ENCODE measurements around the gene PHACTR2. TPM values are rescaled to one million over a fixed set of nuclear protein-coding genes. Genes with fewer than 3 reads are reported as not detected.
"Not testable (repeated sequence)": the region's sequence is repeated elsewhere in the genome, so short reads cannot be mapped to it uniquely, and the experiment has no call there.

PHACTR2 gene
- total RNA-seq, 8 experiments from 2014 or later, result 1.5 to 38.0 (median 10.3) TPM

GRCh38 chr6:143708889-143709288 lies 31.1 kb downstream of the PHACTR2 start:
- ATAC-seq (replicated peaks in 6 of 8), result no peak
- Histone ChIP-seq H3K27ac (no peak overlapping the region), H3K4me3 (no peak overlapping the region), H3K4me1 (replicated peaks in 1 of 2) (no peaks in the 10 kb centered on the region)
- WGBS, 10 experiments, result 86 to 100% (median 100%) methylated on average over 1 of the region's 1 CpG; no CpG with 5 or more reads in 4 of the 10 experiments
- in situ Hi-C loops (cut with MboI; ENCODE audit: low pct_unique_long_range_greater_than_20kb in 2 of 9, low sequenced_read_pairs in 9 of 9, unreplicated experiment in 9 of 9), result no loop called here

GRCh38 chr6:143711714-143712113 lies 33.9 kb downstream of the PHACTR2 start:
- no peak for ATAC-seq (replicated peaks in 6 of 8)
- Histone ChIP-seq H3K4me3 (no peak overlapping the region), H3K27ac (no peak overlapping the region), H3K4me1 (replicated peaks in 1 of 2) (no peaks in the 10 kb centered on the region)
- in situ Hi-C loops (cut with MboI; ENCODE audit: low pct_unique_long_range_greater_than_20kb in 2 of 9, low sequenced_read_pairs in 9 of 9, unreplicated experiment in 9 of 9), result no loop called here
- WGBS, 10 experiments, result 90 to 100% (median 96%) methylated on average over 1 to 3 of the region's 3 CpGs

- Histone ChIP-seq H3K4me1 (replicated peaks in 1 of 2) (no peaks in the 10 kb centered on the region), H3K27ac (no peak overlapping the region), H3K4me3 (no peak overlapping the region)
- in situ Hi-C loops (cut with MboI; ENCODE audit: low pct_unique_long_range_greater_than_20kb in 2 of 9, low sequenced_read_pairs in 9 of 9, unreplicated experiment in 9 of 9), result no loop called here
- WGBS, 10 experiments, result 14 to 100% (median 90%) methylated on average over 1 of the region's 1 CpG; no CpG with 5 or more reads in 2 of the 10 experiments
- no peak for ATAC-seq (replicated peaks in 6 of 8)
These were observed 40.7 kb downstream of the PHACTR2 start for GRCh38 chr6:143718472-143718871.

GRCh38 chr6:143721642-143722041 lies 43.9 kb downstream of the PHACTR2 start:
- Histone ChIP-seq H3K4me1 (replicated peaks in 1 of 2) (no peaks in the 10 kb centered on the region), H3K27ac (no peak overlapping the region), H3K4me3 (no peak overlapping the region)
- no peak for ATAC-seq (replicated peaks in 6 of 8)
- in situ Hi-C loops (cut with MboI; ENCODE audit: low pct_unique_long_range_greater_than_20kb in 2 of 9, low sequenced_read_pairs in 9 of 9, unreplicated experiment in 9 of 9), result no loop called here

GRCh38 chr6:143724876-143725275 lies 47.1 kb downstream of the PHACTR2 start:
- Histone ChIP-seq H3K4me3 (no peak overlapping the region), H3K4me1 (replicated peaks in 1 of 2) (no peaks in the 10 kb centered on the region), H3K27ac (no peak overlapping the region)
- WGBS, 10 experiments, result 82 to 100% (median 100%) methylated on average over 1 to 4 of the region's 5 CpGs; no CpG with 5 or more reads in 2 of the 10 experiments
- in situ Hi-C loops (cut with MboI; ENCODE audit: low pct_unique_long_range_greater_than_20kb in 2 of 9, low sequenced_read_pairs in 9 of 9, unreplicated experiment in 9 of 9), result no loop called here
- ATAC-seq (replicated peaks in 6 of 8), result no peak

GRCh38 chr6:143726015-143726647 lies 48.4 kb downstream of the PHACTR2 start:
- no peak overlapping the region for H3K4me3 ChIP-seq
- WGBS, 10 experiments, result 81 to 100% (median 88%) methylated on average over 1 to 2 of the region's 2 CpGs; no CpG with 5 or more reads in 1 of the 10 experiments
- H3K4me1 ChIP-seq (replicated peaks in 1 of 2), result no peaks in the 10 kb centered on the region
- ATAC-seq (replicated peaks in 6 of 8), result no peak
- no peak overlapping the region for H3K27ac ChIP-seq
- in situ Hi-C loops (cut with MboI; ENCODE audit: low pct_unique_long_range_greater_than_20kb in 2 of 9, low sequenced_read_pairs in 9 of 9, unreplicated experiment in 9 of 9), result no loop called here

GRCh38 chr6:143727035-143727434 lies 49.3 kb downstream of the PHACTR2 start:
- no peak overlapping the region for H3K4me3 ChIP-seq
- in situ Hi-C loops (cut with MboI; ENCODE audit: low pct_unique_long_range_greater_than_20kb in 2 of 9, low sequenced_read_pairs in 9 of 9, unreplicated experiment in 9 of 9), result no loop called here
- ATAC-seq (replicated peaks in 6 of 8), result no peak

GRCh38 chr6:143731789-143732188 lies 54.0 kb downstream of the PHACTR2 start:
- H3K27ac ChIP-seq, result no peak overlapping the region
- no peak overlapping the region for H3K4me3 ChIP-seq
- no peaks in the 10 kb centered on the region for H3K4me1 ChIP-seq (replicated peaks in 1 of 2)
- no peak for ATAC-seq (replicated peaks in 6 of 8)
- in situ Hi-C loops (cut with MboI; ENCODE audit: low pct_unique_long_range_greater_than_20kb in 2 of 9, low sequenced_read_pairs in 9 of 9, unreplicated experiment in 9 of 9), result no loop called here
- 55 to 100% (median 94%) methylated on average over 1 of the region's 1 CpG for WGBS, 10 experiments

More at GRCh38 chr6:143727035-143727434, 49.3 kb downstream of the PHACTR2 start:
- 86 to 100% (median 100%) methylated on average over 1 of the region's 1 CpG; no CpG with 5 or more reads in 3 of the 10 experiments for WGBS, 10 experiments
- Histone ChIP-seq H3K4me1 (replicated peaks in 1 of 2) (no peaks in the 10 kb centered on the region), H3K27ac (no peak overlapping the region)

GRCh38 chr6:143732536-143732935 lies 54.8 kb downstream of the PHACTR2 start:
- H3K4me3 ChIP-seq, result no peak overlapping the region
- no peak overlapping the region for H3K27ac ChIP-seq
- peak in 1 of 8 experiments; percentile 46 for ATAC-seq (replicated peaks in 6 of 8)
- H3K4me1 ChIP-seq (replicated peaks in 1 of 2), result no peaks in the 10 kb centered on the region
- 70 to 100% (median 100%) methylated on average over 1 of the region's 1 CpG; no CpG with 5 or more reads in 2 of the 10 experiments for WGBS, 10 experiments
- in situ Hi-C loops (cut with MboI; ENCODE audit: low pct_unique_long_range_greater_than_20kb in 2 of 9, low sequenced_read_pairs in 9 of 9, unreplicated experiment in 9 of 9), result no loop called here

GRCh38 chr6:143733510-143733909 lies 55.7 kb downstream of the PHACTR2 start:
- Histone ChIP-seq H3K27ac (no peak overlapping the region), H3K4me1 (replicated peaks in 1 of 2) (no peaks in the 10 kb centered on the region), H3K4me3 (no peak overlapping the region)
- ATAC-seq (replicated peaks in 6 of 8), result peak in 1 of 8 experiments; percentile 43
- in situ Hi-C loops (cut with MboI; ENCODE audit: low pct_unique_long_range_greater_than_20kb in 2 of 9, low sequenced_read_pairs in 9 of 9, unreplicated experiment in 9 of 9), result no loop called here
- 88 to 100% (median 100%) methylated on average over 1 of the region's 1 CpG; no CpG with 5 or more reads in 1 of the 10 experiments for WGBS, 10 experiments

- no peak for ATAC-seq (replicated peaks in 6 of 8)
- 0 to 100% (median 67%) methylated on average over 1 of the region's 1 CpG; no CpG with 5 or more reads in 1 of the 10 experiments for WGBS, 10 experiments
- H3K27ac ChIP-seq, result no peak overlapping the region
- in situ Hi-C loops (cut with MboI; ENCODE audit: low pct_unique_long_range_greater_than_20kb in 2 of 9, low sequenced_read_pairs in 9 of 9, unreplicated experiment in 9 of 9), result no loop called here
- no peak overlapping the region for H3K4me3 ChIP-seq
- no peaks in the 10 kb centered on the region for H3K4me1 ChIP-seq (replicated peaks in 1 of 2)
These were observed 56.9 kb downstream of the PHACTR2 start for GRCh38 chr6:143734641-143735063.

GRCh38 chr6:143738072-143738690 lies 60.4 kb downstream of the PHACTR2 start:
- ATAC-seq (replicated peaks in 6 of 8); in situ Hi-C loops (cut with MboI; ENCODE audit: low pct_unique_long_range_greater_than_20kb in 2 of 9, low sequenced_read_pairs in 9 of 9, unreplicated experiment in 9 of 9): not testable (repeated sequence)
- 67 to 100% (median 88%) methylated on average over 1 to 12 of the region's 12 CpGs; no CpG with 5 or more reads in 2 of the 10 experiments for WGBS, 10 experiments

GRCh38 chr6:143739341-143739851 lies 61.6 kb downstream of the PHACTR2 start:
- ATAC-seq (replicated peaks in 6 of 8), result no peak
- in situ Hi-C loops (cut with MboI; ENCODE audit: low pct_unique_long_range_greater_than_20kb in 2 of 9, low sequenced_read_pairs in 9 of 9, unreplicated experiment in 9 of 9), result no loop called here
- peaks cover 4 to 11% of the 10 kb centered on the region in 2 donors for H3K4me1 ChIP-seq (replicated peaks in 1 of 2)
- H3K27ac ChIP-seq, result no peak overlapping the region
- H3K4me3 ChIP-seq, result no peak overlapping the region
- WGBS, 10 experiments, result 83 to 100% (median 99%) methylated on average over 1 to 12 of the region's 13 CpGs

More at GRCh38 chr6:143738072-143738690, 60.4 kb downstream of the PHACTR2 start:
- H3K4me3 ChIP-seq; H3K4me1 ChIP-seq (replicated peaks in 1 of 2); H3K27ac ChIP-seq: not testable (repeated sequence)

Measured in motor neuron (in vitro differentiated cells).